SKM-1 treated with dmso at 0.1 percent for 144 hours (cell line): ENCODE results near the gene NACC2.

Source experiments
- DNase-seq: peaks from one replicate; lab custom pipeline; 2025; ENCODE audit not compliant: unreplicated experiment; lab: John Stamatoyannopoulos, UW

NACC2 gene

DNA sequence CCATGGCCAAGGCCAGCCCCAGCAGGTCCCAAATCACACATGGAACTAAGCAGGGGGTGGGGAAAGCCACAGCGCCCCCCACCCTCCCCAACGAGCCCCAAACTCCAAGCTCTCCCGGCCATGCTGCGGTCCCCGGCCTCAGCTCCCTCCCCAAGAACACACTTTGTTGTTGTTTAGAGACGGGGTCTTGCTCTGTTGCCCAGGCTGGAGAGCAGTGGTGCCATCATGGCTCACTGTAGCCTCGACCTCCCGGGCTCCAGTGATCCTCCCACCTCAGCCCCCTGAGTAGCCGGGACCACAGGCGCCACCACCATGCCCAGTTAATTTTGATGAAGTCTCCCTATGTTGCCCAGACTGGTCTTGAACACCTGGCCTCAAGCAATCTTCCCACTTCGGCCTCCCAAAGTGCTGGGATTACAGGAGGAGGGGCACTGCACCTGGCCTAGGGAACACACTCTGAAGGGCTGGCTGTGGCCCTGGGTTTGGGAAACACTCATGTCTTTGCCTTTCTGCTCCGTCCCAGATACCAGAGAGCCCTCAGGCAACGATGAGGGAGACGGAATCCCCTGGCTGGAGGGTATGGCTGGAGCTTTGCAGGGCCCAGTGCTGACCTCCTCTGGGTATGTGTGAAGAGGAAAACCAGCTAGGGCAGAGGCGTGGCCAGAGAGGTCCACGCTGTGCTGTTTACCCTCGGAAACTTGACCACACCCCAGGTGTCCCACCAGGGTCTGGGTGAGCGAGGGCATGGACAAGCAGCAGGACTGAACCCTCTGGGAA lies 80.8 kb downstream of the NACC2 start:
- DNase-seq = no peak

DNA sequence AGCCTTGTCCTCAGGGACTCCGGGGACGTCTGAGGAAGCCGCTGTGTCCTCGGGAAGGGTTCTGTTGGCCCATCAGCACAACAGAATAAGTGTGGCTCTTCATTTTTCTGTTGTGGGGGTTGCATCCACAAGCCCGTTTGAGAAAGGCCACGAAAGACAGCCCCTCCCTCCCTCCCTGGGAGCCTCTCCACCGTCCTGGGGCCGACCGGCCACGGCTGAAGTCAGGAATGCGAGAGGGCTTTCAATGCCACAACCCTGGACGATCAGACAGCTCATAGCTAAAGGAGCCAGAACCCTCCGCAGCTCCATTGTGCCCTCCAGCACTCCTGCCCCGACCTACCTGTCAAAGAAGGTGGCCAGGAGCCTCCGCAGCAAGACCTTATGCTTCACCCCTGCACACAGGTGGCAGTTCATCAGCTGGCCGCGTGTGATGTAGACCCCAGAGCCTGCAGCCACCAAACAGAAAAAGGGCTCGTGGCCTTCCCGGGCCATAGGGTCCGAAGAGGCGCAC lies 81.5 kb downstream of the NACC2 start:
- DNase-seq = no peak

GRCh38 chr9:136013116-136013515 lies 82.0 kb downstream of the NACC2 start:
- DNase-seq = no peak

DNA sequence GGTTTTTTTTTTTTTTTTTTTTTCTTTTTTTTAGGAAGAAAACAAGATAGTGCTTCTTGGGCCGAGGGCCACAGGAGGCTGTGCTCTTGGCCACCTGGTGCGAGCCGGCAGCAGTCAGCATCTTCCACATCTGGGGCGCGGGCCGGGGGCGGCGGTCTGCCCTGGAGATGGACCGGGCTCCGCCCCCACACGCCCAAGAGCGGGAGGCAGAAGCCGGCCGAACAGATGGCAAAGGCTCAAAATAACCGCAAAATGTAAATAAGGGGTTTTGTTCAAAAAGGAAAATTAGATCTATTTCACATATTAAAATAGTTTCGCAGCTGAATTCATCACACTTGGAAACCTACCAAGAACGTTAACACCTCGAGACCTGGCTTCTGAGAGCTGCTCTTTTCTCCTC lies 82.4 kb downstream of the NACC2 start:
- no peak for DNase-seq

- DNase-seq = no peak
Measured at GRCh38 chr9:136011703-136012496, 83.2 kb downstream of the NACC2 start.

DNA sequence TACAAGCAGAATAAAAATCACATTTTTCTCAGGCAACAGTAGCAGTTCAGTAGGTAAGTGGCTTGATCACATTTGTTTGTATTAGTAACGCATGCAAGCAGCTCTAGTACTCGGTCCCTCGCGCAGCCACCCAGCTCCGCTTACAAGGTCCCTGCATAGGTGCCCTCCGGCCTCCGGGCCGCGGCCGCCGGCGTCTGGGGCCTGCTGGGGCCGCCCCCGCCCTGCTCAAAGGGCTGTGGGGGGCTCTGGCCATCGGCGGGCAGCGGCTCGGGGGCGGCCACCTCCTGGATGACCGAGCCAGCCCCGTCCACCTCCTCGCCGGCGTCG lies 83.8 kb downstream of the NACC2 start:
- no peak for DNase-seq

DNA sequence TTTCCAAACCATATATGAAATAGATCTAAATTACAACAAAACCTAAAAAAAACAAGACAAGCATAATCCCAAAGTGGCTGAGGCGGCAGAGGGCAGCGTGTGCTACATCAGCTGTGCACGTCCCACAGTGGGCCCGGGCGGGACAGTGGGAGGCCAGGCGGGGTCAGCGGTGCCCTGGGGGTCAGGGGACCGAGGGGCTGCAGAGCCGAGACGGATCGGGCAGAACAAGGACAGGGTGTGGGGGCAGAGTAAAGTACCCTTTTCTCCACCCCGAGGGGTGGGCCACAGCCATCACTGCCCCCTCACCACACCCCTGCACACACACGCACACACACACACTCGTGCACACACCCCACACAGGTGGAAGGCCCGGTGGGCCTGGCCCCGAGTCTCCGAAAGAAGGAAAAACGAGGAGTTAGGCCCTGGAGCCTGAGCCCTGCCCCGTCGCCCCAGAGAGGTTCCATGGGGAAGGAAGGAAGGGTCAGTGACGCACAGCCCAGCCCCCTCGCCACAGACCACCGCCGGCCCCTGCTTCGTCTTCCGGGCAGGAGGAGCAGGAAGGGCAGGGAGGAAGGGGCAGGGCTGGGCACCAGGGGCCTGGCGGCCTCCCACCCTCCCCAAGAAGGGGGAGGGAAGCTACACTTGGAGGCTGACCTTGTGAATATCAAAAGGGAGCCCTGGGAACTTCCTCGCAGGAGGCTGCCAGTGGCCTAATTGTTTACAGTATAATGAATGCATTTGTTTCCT lies 84.3 kb downstream of the NACC2 start:
- no peak for DNase-seq

GRCh38 chr9:136010176-136010575 lies 84.9 kb downstream of the NACC2 start:
- DNase-seq = no peak

- DNase-seq = no peak
Measured at GRCh38 chr9:136009516-136009915, 85.6 kb downstream of the NACC2 start.

GRCh38 chr9:136008693-136008997 lies 86.4 kb downstream of the NACC2 start:
- no peak for DNase-seq

DNA sequence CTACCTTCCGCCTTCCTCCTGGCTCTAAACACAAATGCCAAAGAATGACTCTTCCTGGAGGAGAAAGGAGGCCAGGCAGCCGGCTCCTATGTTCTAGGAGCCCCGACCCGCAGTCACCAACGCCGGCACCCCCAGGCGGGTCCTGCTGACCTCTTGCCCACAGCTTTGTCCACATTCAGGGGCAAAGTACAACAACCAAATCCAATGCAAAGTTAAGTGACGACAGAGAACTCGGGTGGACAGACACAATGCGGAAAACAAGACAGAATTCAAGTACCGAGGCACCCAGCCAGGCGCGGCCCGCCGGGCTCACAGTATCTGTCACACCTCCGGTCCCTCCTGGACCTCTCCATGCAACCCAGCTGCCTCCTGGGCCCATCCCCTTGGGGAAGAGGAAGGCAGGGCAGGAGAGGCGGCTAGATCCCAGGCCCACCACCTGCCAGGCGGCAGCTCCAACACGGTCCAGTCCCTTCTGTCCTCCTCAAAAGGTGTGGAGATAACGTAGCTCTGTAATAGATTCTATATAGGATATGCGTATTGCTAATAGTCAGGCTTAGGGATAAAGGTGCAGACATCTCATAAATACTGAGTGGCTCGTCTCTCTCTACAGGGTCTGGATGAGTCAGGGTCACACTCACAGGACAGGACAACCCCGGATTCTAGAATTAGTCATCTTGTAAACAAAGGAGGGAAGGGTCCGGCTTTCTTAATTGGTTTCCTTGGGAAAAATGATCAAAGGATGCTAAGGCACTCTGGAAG lies 87.0 kb downstream of the NACC2 start:
- no peak for DNase-seq

DNA sequence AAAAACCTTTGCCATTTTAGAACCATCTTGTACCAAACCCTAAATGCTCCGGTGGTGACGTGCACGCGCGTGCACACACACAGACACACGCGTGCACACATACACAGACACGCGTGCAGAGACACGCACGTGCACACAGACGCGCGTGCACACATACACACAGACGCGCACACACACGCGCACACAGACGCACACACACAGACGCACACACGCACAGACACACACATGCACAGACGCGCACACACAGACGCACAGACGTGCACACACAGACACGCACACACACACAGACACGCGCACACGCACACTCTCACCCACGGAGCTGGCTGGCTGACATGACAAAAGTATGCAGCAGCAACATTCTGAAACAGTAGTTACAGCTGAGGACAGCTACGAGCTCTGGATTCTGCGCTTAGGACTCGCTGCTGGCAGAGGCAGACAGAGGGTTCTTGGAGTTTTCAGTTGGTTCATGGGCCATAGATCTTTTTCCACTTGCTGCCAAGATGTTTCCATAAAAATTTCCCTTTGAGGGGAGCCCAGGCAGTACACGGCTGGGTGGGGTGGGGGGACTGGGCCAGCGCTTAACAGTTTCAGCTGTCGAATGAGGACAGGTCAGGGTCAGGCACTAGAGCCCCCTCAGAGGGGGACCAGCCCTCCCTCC lies 87.7 kb downstream of the NACC2 start:
- DNase-seq = no peak

DNA sequence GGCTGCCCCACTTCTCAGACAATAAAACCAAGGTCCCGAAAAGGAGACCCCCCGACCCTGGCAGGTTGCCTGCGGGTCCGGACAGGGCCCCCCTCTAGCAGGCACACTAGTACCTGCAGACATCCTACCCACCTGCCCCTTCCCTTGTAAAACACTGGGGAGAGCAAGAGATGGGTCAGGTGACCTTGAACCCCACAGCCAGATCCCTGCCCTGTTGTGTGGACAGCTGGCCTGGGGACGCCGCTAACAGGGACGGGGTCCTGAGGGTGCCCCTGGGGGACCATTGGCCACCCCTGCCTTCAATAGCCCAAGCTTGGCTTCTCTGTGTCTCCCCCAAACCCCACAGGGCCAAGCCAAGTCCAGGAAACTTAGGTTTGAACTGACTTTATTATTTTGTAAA lies 88.9 kb downstream of the NACC2 start:
- no peak for DNase-seq

DNA sequence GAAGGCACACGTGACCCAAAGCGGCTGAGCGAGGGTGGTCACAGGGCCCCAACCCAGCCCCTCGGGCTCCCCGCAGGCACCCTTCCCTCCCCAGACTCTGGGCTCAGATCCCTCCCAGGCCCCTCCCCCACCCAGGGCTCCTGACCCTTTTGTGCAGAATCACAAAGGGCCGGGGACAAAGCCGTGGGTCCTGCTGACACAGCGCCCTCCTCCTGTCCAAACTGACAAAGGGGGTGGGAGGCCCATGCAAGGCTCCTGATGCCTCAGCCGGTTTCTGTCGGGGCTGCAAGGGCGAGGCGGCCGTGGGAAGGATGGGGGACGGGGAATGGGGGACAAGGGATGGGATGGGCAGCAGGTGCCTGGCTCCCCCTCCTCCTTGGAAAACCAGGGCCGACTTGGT lies 90.4 kb downstream of the NACC2 start:
- no peak for DNase-seq

GRCh38 chr9:136004219-136004618 lies 90.9 kb downstream of the NACC2 start:
- DNase-seq = no peak

DNA sequence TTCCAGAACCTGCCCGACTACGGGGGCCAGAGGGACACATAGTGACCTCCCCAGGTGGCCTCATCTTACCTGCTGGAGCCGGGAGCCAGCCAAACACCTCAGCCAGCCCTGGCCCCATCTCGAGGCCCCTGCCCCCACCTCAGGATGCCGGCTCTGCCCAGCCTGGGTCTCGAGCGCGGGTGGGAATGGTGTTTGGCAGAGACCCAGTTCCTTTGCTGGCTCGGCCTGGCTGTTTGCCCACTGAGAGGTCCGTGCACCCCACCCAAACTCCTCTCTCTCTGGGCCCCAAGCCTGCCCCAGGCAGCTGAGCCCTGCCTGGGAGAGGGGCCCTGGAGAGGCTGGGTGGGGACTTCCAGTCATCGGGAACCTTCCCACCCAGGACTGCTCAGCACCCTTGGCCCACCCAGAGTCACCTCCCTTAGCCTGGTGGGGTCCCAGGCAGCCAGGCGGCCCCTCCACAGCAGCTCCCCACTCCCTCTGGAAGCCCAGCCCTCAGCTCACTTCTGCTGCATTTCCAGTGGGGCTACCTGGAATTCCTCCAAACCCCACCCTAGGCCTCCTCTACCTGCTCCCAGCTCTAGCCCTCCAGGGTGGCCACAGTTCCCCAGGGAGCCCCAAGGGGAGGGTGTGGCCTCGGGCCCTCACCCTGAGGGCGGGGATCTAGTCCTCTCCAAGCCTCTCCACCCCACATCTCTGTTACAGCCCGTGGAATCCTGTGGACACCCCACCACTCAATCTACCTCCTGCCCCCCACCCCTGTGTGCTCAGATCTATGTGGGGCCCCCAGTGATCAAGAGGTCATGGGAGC lies 91.5 kb downstream of the NACC2 start:
- no peak for DNase-seq

DNA sequence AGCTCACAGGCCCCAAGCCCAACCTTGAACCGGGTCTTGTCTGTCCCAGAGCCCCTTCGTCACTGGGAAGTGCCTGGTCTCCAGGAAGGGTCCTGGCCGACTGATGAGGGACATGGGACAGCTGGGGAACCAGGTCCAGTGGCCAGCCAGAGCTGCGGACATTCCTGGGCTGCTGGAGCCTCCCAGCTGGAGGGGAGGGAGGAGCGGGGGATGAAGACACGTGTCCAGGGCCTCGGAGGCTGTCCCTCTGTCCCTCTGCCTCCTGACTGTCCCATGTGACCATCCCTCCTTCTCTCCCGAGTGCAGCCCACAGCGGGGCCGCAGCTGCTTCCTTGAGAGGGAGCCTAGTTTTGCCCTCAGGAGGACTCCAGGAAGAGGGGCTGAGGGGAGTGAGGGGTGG lies 92.2 kb downstream of the NACC2 start:
- no peak for DNase-seq

GRCh38 chr9:136002215-136002614 lies 92.9 kb downstream of the NACC2 start:
- DNase-seq = no peak

- DNase-seq = no peak
Measured at GRCh38 chr9:136001231-136001630, 93.9 kb downstream of the NACC2 start.
